Psoas muscle (tissue), 8 donors: Measurements from ENCODE around the gene DYNC2I2. TPM values are rescaled to one million over a fixed set of nuclear protein-coding genes. Genes with fewer than 3 reads are reported as not detected.
"Not testable (repeated sequence)": the region's sequence is repeated elsewhere in the genome, so short reads cannot be mapped to it uniquely, and the experiment has no call there.

Experiments used
- ATAC-seq, 4 donors: fragments of 200-7000 bp; cut with Tn5 transposase; one replicate each; pipeline ENCODE4 v1.9.1; 2020; ENCODE audit warnings: moderate library complexity in 3 of 4, mild to moderate bottlenecking in 2 of 4
- DNase-seq, 2 donors: peaks; one replicate each; pipeline ENCODE4 v3.0.0-alpha.2; 2020
- H3K27ac ChIP-seq: fragments of 200-600 bp; one replicate; pipeline ENCODE4 v1.8.0; 2022
- H3K27me3 ChIP-seq, 3 donors: fragments of 200-600 bp in 1 of 3; one replicate each; pipeline versions ENCODE4 v1.6.1 to v1.8.0; 2013 to 2022; ENCODE audit warnings: low read length in 2 of 3, mild to moderate bottlenecking in 2 of 3, moderate library complexity in 1 of 3; ENCODE audit not compliant: insufficient read depth in 3 of 3
- H3K36me3 ChIP-seq, 2 donors: fragments of 200-600 bp in 1 of 2; one replicate each; pipeline versions ENCODE4 v1.6.1 to v1.8.0; 2013 to 2022; ENCODE audit warnings: low read depth in 1 of 2, mild to moderate bottlenecking in 1 of 2, moderate library complexity in 1 of 2; ENCODE audit not compliant: insufficient read depth in 1 of 2
- H3K4me1 ChIP-seq: fragments of 200-600 bp; one replicate; pipeline ENCODE4 v1.8.0; 2022
- H3K4me3 ChIP-seq: fragments of 200-600 bp; one replicate; pipeline ENCODE4 v1.8.0; 2022; ENCODE audit warnings: mild to moderate bottlenecking
- H3K9me3 ChIP-seq: fragments of 200-600 bp; one replicate; pipeline ENCODE4 v1.8.0; 2022
- CTCF ChIP-seq: fragments of 200-600 bp; IDR thresholded peaks from one replicate; pipeline ENCODE4 v1.8.0; 2022; ENCODE audit warnings: antibody characterized with exemption
- WGBS, 3 donors: extraction: QIAGEN DNeasy Blood & Tissue Kit; methylation state at CpG; one replicate each; pipeline versions ENCODE4 v1.1.6 to v1.1.7; 2013; 5-methylcytosine and 5-hydroxymethylcytosine counted together
- intact Hi-C, 2 donors: fragments of 100-400 bp; cut with DNase I; formaldehyde crosslinking; loops; one replicate each; pipeline versions ENCODE4 v1.11.0 to v1.14.2; 2022
- polyA plus RNA-seq, 3 donors: library from polyadenylated mRNA; stranded (reverse); fragments of 200-250 nt; gene quantifications; one replicate each; pipeline ENCODE4 v1.2.3, GENCODE V29; 2013
- total RNA-seq, 4 donors: library from RNA; stranded (reverse); fragmentation: NEBNext Ultra II Directional in 2 of 4; extraction: Animal tissue kit (Norgen Biotek cat#: 25700) in 2 of 4; gene quantifications; one replicate each; pipeline versions ENCODE4 v1.2.1 to v1.2.4, GENCODE V29; 2021 to 2023
- donor health status: healthy with polysubstance abuse.
- donor health status: DM: no; HTN: no; CAD: no; lungs with moderate emphysema.
- donor health status: Bipolar disorder and iron deficiency.
- donor health status: healthy.
- donor health status: DM: yes; HTN: yes; CAD: no.
- donor health status: DM: no; HTN: no; CAD: no.
- donor health status: DM: no; HTN: no; CAD: no.
- donor health status: DM: yes; HTN: yes; CAD: no.

Gene DYNC2I2
- total and polyA plus RNA-seq, 7 donors = 6.3 to 29.1 (median 10.3) TPM

- Histone ChIP-seq H3K9me3 (no peaks in the 10 kb centered on the region), H3K4me1 (no peaks in the 10 kb centered on the region), H3K27me3 (no peaks in the 10 kb centered on the region), H3K36me3 (no peaks in the 10 kb centered on the region), H3K4me3 (no peak overlapping the region), H3K27ac (no peak overlapping the region)
- intact Hi-C loops = no loop called here
- no peak for TF ChIP-seq CTCF
- ATAC-seq (no peak), DNase-seq (no peak)
- WGBS, 3 donors = 91 to 100% (median 98%) methylated on average over 1 of the region's 1 CpG
These were observed 2.2 kb downstream of the DYNC2I2 start for GRCh38 chr9:128654481-128654880.

GRCh38 chr9:128653908-128654307 lies 2.7 kb downstream of the DYNC2I2 start:
- WGBS, 3 donors = 92 to 98% (median 93%) methylated on average over 8 of the region's 8 CpGs
- no peak overlapping the region for H3K4me3 ChIP-seq
- ATAC-seq (no peak), DNase-seq (no peak)
- no peak for TF ChIP-seq CTCF
- no peak overlapping the region for H3K27ac ChIP-seq
- no peaks in the 10 kb centered on the region for H3K9me3 ChIP-seq
- intact Hi-C loops = no loop called here
- H3K4me1 ChIP-seq = no peaks in the 10 kb centered on the region
- no peaks in the 10 kb centered on the region for H3K27me3 ChIP-seq
- H3K36me3 ChIP-seq = no peaks in the 10 kb centered on the region

- 96 to 98% (median 96%) methylated on average over 5 of the region's 5 CpGs for WGBS, 3 donors
- intact Hi-C loops = no loop called here
- TF ChIP-seq CTCF = no peak
- H3K4me1 ChIP-seq = no peaks in the 10 kb centered on the region
- ATAC-seq (no peak), DNase-seq (no peak)
- no peaks in the 10 kb centered on the region for H3K36me3 ChIP-seq
- H3K9me3 ChIP-seq = no peaks in the 10 kb centered on the region
- H3K27me3 ChIP-seq = no peaks in the 10 kb centered on the region
- H3K27ac ChIP-seq = no peak overlapping the region
- H3K4me3 ChIP-seq = no peak overlapping the region
These were observed 4.8 kb downstream of the DYNC2I2 start for GRCh38 chr9:128651798-128652197.

- WGBS, 3 donors = 87 to 91% (median 89%) methylated on average over 9 of the region's 9 CpGs
- ATAC-seq (peak in 3 of 4 donors; percentile 45 to 69 (median 51)), DNase-seq (peak in 1 of 2 donors; percentile 36)
- H3K4me1 ChIP-seq, H3K27me3 ChIP-seq, intact Hi-C loops, H3K36me3 ChIP-seq, H3K9me3 ChIP-seq, H3K4me3 ChIP-seq, H3K27ac ChIP-seq: not testable (repeated sequence)
These were observed 8.4 kb downstream of the DYNC2I2 start for GRCh38 chr9:128648206-128648605.

GRCh38 chr9:128643519-128644300 lies 12.9 kb downstream of the DYNC2I2 start:
- TF ChIP-seq CTCF = no peak
- no peak overlapping the region for H3K4me3 ChIP-seq
- 73 to 75% (median 75%) methylated on average over 12 of the region's 12 CpGs for WGBS, 3 donors

More at GRCh38 chr9:128643519-128644300, 12.9 kb downstream of the DYNC2I2 start:
- H3K27ac ChIP-seq = no peak overlapping the region
- intact Hi-C loops = no loop called here
- no peak for ATAC-seq
- H3K9me3 ChIP-seq = no peaks in the 10 kb centered on the region
- no peaks in the 10 kb centered on the region for H3K4me1 ChIP-seq
- H3K36me3 ChIP-seq = peaks cover 0 to 13% of the 10 kb centered on the region in 2 donors
- no peak for DNase-seq
- no peaks in the 10 kb centered on the region for H3K27me3 ChIP-seq
